NCI-H2171 (cell line): ENCODE data around the gene SH3RF1.
"Not testable (repeated sequence)": the region's sequence is repeated elsewhere in the genome, so short reads cannot be mapped to it uniquely, and the experiment has no call there.

ENCODE experiments used
- DNase-seq: peaks from one replicate; lab custom pipeline; 2025; lab: John Stamatoyannopoulos, UW

Gene SH3RF1

DNA sequence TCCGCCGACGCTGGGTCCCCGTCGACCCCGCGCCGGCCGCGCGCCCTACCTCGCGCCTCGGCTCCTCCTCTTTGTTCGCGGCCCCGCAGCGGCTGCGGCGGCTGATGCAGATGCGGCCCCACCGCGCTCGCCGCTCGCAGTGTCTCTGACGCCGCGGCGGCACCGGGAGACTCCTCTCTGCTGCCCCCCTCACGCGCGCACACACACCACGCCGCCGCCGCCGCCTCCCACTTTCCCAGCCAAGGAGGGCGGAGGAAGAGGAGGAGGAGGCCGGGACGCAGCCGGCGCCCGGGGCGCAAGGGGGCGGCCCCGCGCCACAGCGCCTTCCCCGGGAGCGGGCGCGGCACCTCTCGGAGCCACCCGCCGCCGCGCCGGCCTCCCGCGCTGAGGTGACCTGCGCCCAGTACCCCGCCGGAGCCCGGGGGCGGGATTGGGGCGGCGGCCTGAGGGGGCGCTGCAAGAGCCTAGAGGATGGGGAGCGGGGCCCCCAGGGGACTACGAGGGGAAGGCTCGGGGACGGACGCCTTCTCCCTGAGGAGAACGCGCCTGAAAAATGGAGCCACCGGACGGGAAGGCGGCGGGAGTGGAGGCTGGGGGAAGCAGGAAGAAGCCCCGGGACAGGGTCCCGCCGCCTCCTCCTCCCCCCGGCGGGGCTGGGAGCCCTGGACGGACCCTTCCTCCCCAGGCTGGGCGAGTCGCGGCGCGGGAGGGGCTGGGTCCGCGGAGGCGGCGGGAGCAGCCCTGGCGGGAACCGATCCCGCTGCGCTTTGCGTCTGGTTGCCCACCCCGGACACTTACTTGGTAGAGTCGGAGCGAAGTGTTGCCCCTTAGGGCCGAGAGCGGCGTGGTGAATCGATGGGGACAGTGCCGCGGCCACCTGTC is at the start of gene SH3RF1:
SH3RF1 (minus strand) TSS at position 147 of the 882 bp plus-strand sequence. CDS start 1,744 bp downstream, outside the sequence.
- DNase-seq: peak; percentile 58

DNA sequence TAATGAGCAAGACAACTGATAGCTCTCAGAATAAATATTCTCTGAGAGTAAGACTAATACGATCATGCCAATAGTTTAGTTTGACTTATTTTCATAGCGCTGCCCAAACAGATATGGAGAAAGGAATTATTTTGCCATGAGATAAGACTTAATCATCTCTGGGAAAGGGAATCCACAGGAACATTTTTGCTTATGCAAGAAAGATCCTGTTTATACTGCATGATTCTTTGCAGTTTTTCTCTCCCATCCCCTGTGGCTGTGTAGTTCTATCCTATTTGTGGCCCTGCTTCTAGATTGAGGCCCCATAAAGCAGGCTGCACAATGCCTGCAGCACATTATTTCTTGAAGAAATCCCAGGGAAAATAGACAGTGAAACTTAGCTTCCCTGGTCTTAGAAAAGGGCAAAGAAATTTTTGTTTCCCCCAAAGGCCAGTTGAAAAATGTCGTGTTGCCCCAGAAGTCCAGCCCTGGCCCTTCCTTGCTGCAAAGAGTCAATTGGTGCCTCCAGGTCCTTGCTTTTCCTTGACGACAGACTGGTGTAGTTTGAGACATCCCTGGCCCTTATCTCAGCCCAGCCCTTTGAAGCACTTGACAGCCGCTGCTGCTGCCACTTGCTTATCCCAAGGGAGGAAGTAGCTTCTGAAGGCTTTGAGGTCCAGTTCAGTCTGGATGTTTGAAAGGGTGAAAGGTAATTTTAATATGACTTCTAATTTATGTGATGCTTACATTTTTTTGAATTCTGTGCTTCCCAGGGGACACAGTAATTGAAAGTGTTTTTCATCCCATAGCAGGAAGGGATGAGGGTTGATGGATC is 45.0 kb upstream of the SH3RF1 start:
- no peak for DNase-seq

GRCh38 chr4:169314906-169315305 is 44.1 kb upstream of the SH3RF1 start:
- DNase-seq: peak; percentile 66

DNA sequence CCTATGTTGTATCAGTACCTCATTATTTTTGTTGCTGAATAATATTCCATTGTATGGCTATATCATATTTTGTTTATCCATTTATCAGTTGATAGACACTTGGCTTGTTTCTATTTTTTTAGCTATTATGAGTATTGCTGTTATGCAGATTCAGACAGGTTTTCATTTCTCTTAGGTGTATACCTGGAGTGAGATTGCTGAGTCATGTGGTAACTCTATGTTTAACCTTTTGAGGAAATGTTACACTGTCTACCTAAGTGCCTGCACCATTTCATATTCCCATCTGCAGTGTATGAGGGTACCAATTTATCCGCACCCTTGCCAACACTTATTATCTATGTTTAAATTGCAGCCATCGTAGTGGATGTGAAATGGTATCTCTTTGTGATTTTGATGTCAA is 43.0 kb upstream of the SH3RF1 start:
- no peak for DNase-seq

DNA sequence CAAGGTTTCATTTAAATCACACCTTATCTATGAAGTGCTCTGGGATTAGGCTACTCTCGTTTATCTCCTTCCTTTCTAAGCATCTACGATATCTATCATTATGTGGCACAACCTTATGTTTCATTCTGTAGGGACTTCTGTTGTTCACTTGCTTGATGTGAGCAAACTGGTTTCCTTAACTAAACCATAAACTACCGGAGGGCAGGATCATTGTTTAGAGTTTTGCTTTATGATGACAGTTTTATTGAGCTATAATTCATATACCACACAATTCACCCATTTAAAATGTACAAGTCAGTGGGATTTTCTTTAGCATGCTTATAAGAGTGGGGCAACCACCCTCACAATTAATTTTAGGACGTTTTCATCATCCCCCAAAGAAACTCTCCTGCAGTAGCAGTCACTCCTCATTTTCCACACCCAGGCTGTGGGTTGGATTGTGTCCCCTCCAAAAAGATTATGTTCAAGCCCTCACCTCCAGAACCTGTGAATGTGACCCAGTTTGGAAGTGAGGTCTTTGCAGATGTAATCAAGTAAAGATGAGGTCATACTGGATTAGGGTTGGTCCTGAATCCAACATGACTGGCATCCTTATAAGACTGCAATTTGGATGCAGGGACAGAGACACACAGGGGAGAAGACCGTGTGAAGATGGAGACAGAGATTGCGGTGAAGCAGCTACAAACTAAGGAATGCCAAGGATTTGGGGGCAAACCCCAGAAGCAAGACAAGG is 42.1 kb upstream of the SH3RF1 start:
- DNase-seq: no peak

DNA sequence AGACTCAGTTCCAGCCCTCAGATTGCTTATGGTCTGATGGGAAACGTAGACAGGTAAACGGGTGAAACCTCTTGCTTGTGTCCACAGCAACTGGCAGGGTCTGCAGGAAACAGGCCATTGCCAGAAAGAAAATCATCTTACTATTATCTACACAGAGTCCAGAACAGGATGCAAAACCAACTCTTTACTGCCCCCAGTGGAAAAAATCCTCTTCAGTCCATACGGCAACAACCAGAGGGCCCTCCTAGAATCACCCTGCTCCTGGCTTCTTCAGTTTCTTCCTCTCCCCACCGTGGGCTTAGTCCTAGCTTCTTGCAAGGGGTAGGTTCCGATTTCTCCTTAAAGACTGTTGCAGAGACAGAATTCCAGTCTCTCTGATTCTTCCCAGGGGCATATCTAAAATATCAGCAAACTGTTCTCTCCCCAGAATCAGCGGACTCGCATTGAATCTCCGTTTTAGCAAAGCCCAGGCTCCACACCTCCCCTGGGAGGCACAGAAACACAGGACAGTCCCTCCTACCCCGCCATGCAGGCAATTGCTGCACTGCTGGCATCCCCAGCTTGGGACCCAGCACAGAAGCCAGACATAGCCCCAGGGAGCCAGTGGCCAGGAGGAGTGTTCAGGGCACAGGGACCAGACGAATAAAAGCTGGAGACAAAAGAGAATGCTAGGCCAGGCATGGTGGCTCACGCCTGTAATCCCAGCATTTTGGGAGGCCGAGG is 41.0 kb upstream of the SH3RF1 start:
- no peak for DNase-seq

- DNase-seq: no peak
Measured at GRCh38 chr4:169309326-169309967, 38.7 kb upstream of the SH3RF1 start.

GRCh38 chr4:169307576-169307975 is 36.8 kb upstream of the SH3RF1 start:
- DNase-seq: no peak

- DNase-seq: no peak
Measured at GRCh38 chr4:169305651-169306050, 34.9 kb upstream of the SH3RF1 start.

- DNase-seq: no peak
Measured at GRCh38 chr4:169305173-169305572, 34.4 kb upstream of the SH3RF1 start.

DNA sequence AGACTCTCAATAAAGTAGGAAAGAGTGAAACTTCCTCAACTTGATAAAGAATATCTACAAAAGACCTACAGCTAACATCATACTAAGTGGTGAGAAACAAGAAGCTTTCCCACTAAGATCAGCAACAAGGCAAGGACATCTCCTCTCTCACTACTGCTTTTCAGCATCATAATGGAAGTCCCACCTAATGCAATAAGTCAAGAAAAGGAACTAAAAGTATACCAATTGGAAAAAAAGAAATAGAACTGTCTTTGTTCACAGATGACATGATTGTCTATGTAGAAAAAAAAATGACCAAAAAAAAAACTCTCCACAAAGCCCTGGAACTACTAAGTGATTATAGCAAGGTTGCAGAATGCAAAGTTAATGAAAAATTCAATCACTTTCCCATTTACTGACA is 25.1 kb upstream of the SH3RF1 start:
- DNase-seq: no peak

- DNase-seq: no peak
Measured at GRCh38 chr4:169293343-169294176, 22.8 kb upstream of the SH3RF1 start.

- DNase-seq: not testable (repeated sequence)
Measured at GRCh38 chr4:169287983-169288382, 17.2 kb upstream of the SH3RF1 start.

- no peak for DNase-seq
Measured at GRCh38 chr4:169286562-169287301, 16.0 kb upstream of the SH3RF1 start.

GRCh38 chr4:169283114-169283509 is 12.4 kb upstream of the SH3RF1 start:
- no peak for DNase-seq

GRCh38 chr4:169282429-169283113 is 11.8 kb upstream of the SH3RF1 start:
- no peak for DNase-seq

GRCh38 chr4:169279108-169279507 is 8.4 kb upstream of the SH3RF1 start:
- no peak for DNase-seq

DNA sequence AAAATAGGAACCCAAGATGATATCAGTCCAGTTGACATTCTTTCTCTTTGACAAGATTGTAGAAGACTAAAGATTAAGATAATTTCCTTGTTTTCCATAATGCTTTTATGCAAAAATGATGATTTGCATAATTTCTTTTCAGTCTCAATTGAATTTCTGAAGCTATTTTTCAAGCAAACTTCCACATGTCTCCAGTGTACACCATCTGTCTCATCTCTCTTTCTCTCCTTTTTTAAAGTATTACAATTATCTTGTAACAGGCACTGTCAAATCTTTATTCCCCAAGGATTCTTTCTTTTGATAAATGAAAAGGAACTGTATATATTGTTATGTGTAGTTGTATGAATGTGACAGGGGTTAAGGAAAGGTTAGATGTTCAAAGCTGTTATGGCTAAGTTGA is 7.9 kb upstream of the SH3RF1 start:
- DNase-seq: no peak

GRCh38 chr4:169277838-169278237 is 7.1 kb upstream of the SH3RF1 start:
- not testable (repeated sequence) for DNase-seq
